Spleen (tissue), 11 donors: Measurements from ENCODE around the gene ANKRD44. TPM values are rescaled to one million over a fixed set of nuclear protein-coding genes. Genes with fewer than 3 reads are reported as not detected.
A peak's percentile ranks its signal among the peaks of the same experiment; 100 is the strongest.
"Not testable (repeated sequence)": the region's sequence is repeated elsewhere in the genome, so short reads cannot be mapped to it uniquely, and the experiment has no call there.

ENCODE experiments used
- DNase-seq: peaks from one replicate; pipeline ENCODE4 v3.0.0-alpha.2; 2020
- H3K27ac ChIP-seq, 8 donors: fragments of 200-600 bp; sonication (generic) in 7 of 8; 1 replicate in 4 of 8; 2 replicates in 4 of 8; pipeline versions ENCODE4 v1.5.0 to v1.8.0; 2016 to 2021; ENCODE audit warnings: inconsistent platforms in 4 of 8, mild to moderate bottlenecking in 4 of 8, moderate library complexity in 1 of 8
- H3K27me3 ChIP-seq, 7 donors: fragments of 200-600 bp; sonication (generic) in 6 of 7; replicated peaks in 1 of 7; 1 replicate in 4 of 7; 2 replicates in 3 of 7; pipeline versions ENCODE4 v1.5.0 to v1.8.0; 2016 to 2021; ENCODE audit warnings: inconsistent platforms in 3 of 7, mild to moderate bottlenecking in 1 of 7
- H3K36me3 ChIP-seq, 6 donors: fragments of 200-600 bp; sonication (generic) in 5 of 6; 1 replicate in 4 of 6; 2 replicates in 2 of 6; pipeline versions ENCODE4 v1.5.0 to v1.8.0; 2016 to 2021; ENCODE audit warnings: inconsistent platforms in 2 of 6
- H3K4me1 ChIP-seq, 6 donors: fragments of 200-600 bp; sonication (generic) in 5 of 6; 1 replicate in 3 of 6; 2 replicates in 3 of 6; pipeline versions ENCODE4 v1.5.0 to v1.8.0; 2016 to 2021; ENCODE audit warnings: inconsistent platforms in 3 of 6
- H3K4me3 ChIP-seq, 8 donors: fragments of 200-600 bp; sonication (generic) in 7 of 8; 1 replicate in 4 of 8; 2 replicates in 4 of 8; pipeline versions ENCODE4 v1.5.0 to v1.8.0; 2016 to 2021; ENCODE audit warnings: inconsistent platforms in 4 of 8, mild to moderate bottlenecking in 4 of 8, moderate library complexity in 2 of 8
- H3K9me3 ChIP-seq, 8 donors: fragments of 200-600 bp; sonication (generic) in 7 of 8; 1 replicate in 4 of 8; 2 replicates in 4 of 8; pipeline versions ENCODE4 v1.5.0 to v1.8.0; 2016 to 2021; ENCODE audit warnings: inconsistent platforms in 4 of 8
- POLR2A ChIP-seq, 3 donors: fragments of 450-650 bp; IDR thresholded peaks; one replicate each; pipeline ENCODE4 v1.5.1; 2017; ENCODE audit warnings: antibody characterized with exemption in 3 of 3, mild to moderate bottlenecking in 1 of 3
- POLR2AphosphoS5 ChIP-seq, 3 donors: sonication (generic); formaldehyde crosslinking; IDR thresholded peaks; one replicate each; pipeline ENCODE4 v1.5.1; 2017; ENCODE audit warnings: antibody characterized with exemption in 3 of 3
- WGBS, 5 donors: extraction: QIAGEN DNeasy Blood & Tissue Kit in 3 of 5; methylation state at CpG; one replicate each; pipeline versions ENCODE4 v1.1.5 to v1.1.7; 2013 to 2018; 5-methylcytosine and 5-hydroxymethylcytosine counted together
- intact Hi-C: fragments of 100-400 bp; cut with DNase I; formaldehyde crosslinking; loops from one replicate; pipeline ENCODE4 v1.15.0; 2023; ENCODE audit warnings: low total_unique reads
- polyA plus RNA-seq, 3 donors: library from polyadenylated mRNA; stranded (reverse); fragments of 200-250 nt; gene quantifications; one replicate each; pipeline ENCODE4 v1.2.1, GENCODE V29; 2013
- total RNA-seq, 7 donors: library from RNA; depleted of rRNA in 3 of 7; stranded (reverse); fragments of >200 nt in 3 of 7; fragmentation: NEBNext Ultra II Directional in 4 of 7; extraction: Animal tissue kit (Norgen Biotek cat#: 25700) in 4 of 7; gene quantifications; one replicate each; pipeline versions ENCODE4 v1.1.0 to v1.2.1, GENCODE V29; 2016 to 2021
- TF ChIP-seq, protein P1 (sequence below), 11 experiments: fragments of 200-600 bp in 7 of 11; fragments of 450-650 bp in 4 of 11; sonication (generic) in 4 of 11; IDR thresholded peaks in 8 of 11; conservative IDR thresholded peaks in 3 of 11; 1 replicate in 7 of 11; 2 replicates in 4 of 11; pipeline versions ENCODE4 v1.4.0 to v1.8.0; 2016 to 2021; ENCODE audit warnings: antibody characterized with exemption in 11 of 11, inconsistent platforms in 4 of 11, mild to moderate bottlenecking in 1 of 11
- donor health status: healthy with polysubstance abuse.
- donor health status: DM: no; HTN: no; CAD: no; lungs with moderate emphysema.
- donor health status: DM: no; HTN: no; CAD: no.
- donor health status: Bipolar disorder and iron deficiency.
- donor health status: healthy.
- donor health status: DM: no; HTN: no; CAD: no.
- donor health status: DM: yes; HTN: yes; CAD: no.

The ANKRD44 gene
- total and polyA plus RNA-seq, 10 donors = 16.0 to 183 (median 140) TPM

DNA sequence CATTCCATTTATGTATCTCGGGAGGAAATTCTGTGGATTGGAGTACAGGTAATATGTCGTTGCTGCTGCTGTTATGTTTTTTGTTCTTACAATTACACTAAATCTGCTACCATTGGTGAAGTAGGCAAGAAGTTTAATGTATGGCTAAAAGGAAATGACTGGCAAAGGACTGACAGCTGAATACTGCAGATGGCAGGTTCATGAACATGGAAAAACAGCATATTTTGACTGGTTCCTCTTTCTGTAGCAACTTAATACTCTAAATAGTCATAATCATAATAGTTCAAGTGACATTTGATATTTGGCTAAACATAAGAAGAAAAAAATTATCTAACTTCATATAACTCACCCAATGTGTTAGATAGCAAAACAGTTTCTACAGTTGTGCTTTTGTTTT, 299.6 kb downstream of the ANKRD44 start:
- intact Hi-C loops = no loop called here
- no peak for TF ChIP-seq POLR2A (IDR thresholded peaks at IDR 0.05)
- TF ChIP-seq POLR2AphosphoS5 (IDR thresholded peaks at IDR 0.05) = no peak
- TF ChIP-seq, protein P1, sequence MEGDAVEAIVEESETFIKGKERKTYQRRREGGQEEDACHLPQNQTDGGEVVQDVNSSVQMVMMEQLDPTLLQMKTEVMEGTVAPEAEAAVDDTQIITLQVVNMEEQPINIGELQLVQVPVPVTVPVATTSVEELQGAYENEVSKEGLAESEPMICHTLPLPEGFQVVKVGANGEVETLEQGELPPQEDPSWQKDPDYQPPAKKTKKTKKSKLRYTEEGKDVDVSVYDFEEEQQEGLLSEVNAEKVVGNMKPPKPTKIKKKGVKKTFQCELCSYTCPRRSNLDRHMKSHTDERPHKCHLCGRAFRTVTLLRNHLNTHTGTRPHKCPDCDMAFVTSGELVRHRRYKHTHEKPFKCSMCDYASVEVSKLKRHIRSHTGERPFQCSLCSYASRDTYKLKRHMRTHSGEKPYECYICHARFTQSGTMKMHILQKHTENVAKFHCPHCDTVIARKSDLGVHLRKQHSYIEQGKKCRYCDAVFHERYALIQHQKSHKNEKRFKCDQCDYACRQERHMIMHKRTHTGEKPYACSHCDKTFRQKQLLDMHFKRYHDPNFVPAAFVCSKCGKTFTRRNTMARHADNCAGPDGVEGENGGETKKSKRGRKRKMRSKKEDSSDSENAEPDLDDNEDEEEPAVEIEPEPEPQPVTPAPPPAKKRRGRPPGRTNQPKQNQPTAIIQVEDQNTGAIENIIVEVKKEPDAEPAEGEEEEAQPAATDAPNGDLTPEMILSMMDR (IDR thresholded peaks at IDR 0.05 in 8 of 11, conservative IDR thresholded peaks at IDR 0.05 in 3 of 11) = no peak
- H3K4me1 ChIP-seq = peaks cover 0 to 11% (median 0%) of the 10 kb centered on the region in 6 donors
- peaks cover 0 to 97% (median 47%) of the 10 kb centered on the region in 6 donors for H3K36me3 ChIP-seq
- H3K27ac ChIP-seq = no peak overlapping the region
- H3K4me3 ChIP-seq = no peak overlapping the region
- WGBS, 5 donors = 58 to 69% (median 66%) methylated on average over 2 of the region's 2 CpGs
- H3K27me3 ChIP-seq = no peaks in the 10 kb centered on the region
- no peak for DNase-seq
- H3K9me3 ChIP-seq = no peaks in the 10 kb centered on the region

DNA sequence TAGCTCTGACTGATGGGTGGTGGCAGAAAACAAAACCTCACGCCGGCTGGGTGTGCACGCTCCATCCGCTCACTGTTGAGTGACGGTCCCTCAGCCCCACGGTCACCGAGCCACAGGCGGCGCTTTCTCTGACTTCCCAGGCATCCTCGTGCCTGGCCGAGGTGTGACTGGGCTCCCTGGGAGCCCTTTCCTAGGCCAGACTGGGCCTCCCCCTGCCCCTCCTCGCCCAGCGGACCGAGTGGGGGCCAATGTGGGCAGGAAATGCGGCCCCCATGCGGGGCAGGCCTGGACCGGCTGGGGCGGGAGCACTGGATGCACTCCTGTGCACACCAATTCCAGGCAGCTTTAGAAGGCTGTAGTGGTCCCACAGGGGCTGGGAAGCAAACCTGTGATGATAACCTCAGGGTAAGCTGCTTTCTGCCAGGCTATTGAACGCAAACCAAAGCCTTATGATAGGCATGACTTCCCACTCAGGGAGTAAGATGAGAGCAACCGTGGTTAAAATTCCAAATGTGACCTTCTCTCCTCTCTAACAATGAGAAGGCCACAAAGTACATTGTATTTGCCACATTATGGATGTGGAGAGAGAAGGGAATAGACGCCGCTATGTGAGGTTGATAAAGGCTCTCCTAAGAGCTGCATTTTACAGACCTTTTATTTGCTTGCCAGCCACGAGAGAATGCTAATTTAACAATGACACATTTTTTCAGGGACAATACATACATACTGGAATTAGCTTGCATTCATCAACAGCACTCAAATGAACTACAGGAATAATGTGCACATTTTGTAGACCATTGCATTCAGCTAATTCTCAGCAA, 300.2 kb downstream of the ANKRD44 start:
- 89 to 93% (median 91%) methylated on average over 21 to 23 of the region's 23 CpGs for WGBS, 5 donors
- H3K27ac ChIP-seq = no peak overlapping the region
- intact Hi-C loops = no loop called here
- TF ChIP-seq POLR2A (IDR thresholded peaks at IDR 0.05) (no peak), POLR2AphosphoS5 (IDR thresholded peaks at IDR 0.05) (peak in 2 of 3 donors; percentile 32 to 63)
- peaks cover 2 to 97% (median 53%) of the 10 kb centered on the region in 6 donors for H3K36me3 ChIP-seq
- no peak for DNase-seq
- H3K27me3 ChIP-seq = no peaks in the 10 kb centered on the region
- H3K9me3 ChIP-seq = no peaks in the 10 kb centered on the region
- H3K4me3 ChIP-seq = no peak overlapping the region
- H3K4me1 ChIP-seq = peaks cover 0 to 11% (median 0%) of the 10 kb centered on the region in 6 donors

DNA sequence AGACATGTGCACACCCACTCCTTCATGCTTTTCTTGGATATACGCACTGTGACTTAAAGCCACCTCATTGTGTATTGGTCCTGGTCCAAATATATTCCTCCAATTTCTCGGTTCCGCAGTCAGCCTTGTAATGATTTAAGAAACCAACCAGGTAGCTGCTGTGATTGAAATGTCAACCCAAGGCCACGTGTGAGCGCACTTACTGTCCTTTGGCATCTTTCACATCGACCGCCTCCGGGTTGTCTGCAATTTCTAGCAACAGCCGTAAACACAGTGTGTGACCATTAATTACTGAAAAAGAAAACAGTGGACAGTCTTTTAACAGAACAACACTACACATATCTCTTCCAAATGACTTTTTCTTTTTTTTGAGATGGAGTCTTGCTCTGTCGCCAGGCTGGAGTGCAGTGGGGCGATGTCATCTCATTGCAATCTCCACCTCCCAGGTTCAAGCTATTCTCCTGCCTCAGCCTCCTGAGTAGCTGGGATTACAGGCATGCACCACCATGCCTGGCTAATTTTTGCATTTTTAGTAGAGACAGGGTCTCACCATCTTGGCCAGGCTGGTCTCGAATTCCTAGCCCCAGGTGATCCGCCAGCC, 301.7 kb downstream of the ANKRD44 start:
- DNase-seq, H3K4me3 ChIP-seq, H3K27me3 ChIP-seq, H3K9me3 ChIP-seq, H3K27ac ChIP-seq, intact Hi-C loops: not testable (repeated sequence)
- 96 to 97% (median 96%) methylated on average over 13 of the region's 13 CpGs for WGBS, 5 donors
- Histone ChIP-seq H3K36me3 (peaks cover 2 to 97% (median 55%) of the 10 kb centered on the region in 6 donors), H3K4me1 (peaks cover 0 to 11% (median 0%) of the 10 kb centered on the region in 6 donors)

DNA sequence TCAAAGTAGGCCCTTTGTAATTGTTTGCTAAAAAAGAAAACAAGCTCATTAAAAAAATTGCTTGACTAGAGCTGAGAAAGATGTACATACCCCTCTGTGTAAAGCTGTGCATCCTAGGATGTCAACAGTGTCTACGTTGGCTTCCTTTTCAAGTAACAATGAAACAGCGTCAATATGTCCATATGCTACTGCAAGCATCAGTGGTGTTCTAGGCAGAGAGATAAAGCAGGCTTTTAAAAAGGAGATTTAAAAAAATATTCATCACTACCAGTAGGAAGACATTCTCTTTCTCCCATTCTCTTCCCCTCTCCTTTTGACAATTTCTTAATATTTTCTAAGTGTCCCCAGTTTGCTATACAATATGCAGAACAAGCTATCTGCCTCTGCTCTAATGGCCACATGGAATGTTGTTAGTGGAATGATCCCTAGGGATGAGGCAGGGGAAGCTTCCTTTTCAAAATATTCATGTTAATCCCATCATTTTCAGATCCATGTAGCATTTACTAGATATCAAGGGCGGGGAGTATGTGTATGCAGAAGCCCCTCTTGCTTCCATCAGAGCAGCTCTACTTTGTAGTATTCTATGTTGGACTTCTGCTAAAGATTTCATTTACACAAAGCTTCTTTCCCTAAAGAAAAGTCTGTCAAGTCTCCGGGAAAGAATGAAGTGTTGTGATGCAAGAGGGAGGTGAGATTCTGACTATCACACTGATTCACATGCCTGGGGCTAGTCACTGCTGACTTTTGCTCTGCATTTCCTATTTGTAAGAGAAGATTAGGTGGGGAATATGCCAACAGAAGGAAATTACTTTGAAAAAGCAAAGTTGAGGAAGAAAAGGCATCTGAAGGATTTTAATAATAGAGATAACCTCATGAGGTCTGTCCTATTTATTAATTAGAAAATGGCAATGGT, 302.6 kb downstream of the ANKRD44 start:
- Histone ChIP-seq H3K36me3 (peaks cover 2 to 97% (median 59%) of the 10 kb centered on the region in 6 donors), H3K9me3 (no peaks in the 10 kb centered on the region), H3K4me3 (no peak overlapping the region), H3K4me1 (peaks cover 0 to 11% (median 0%) of the 10 kb centered on the region in 6 donors), H3K27ac (no peak overlapping the region), H3K27me3 (no peaks in the 10 kb centered on the region)
- intact Hi-C loops = no loop called here
- no peak for TF ChIP-seq POLR2AphosphoS5 (IDR thresholded peaks at IDR 0.05)
- TF ChIP-seq, protein P1 (IDR thresholded peaks at IDR 0.05 in 8 of 11, conservative IDR thresholded peaks at IDR 0.05 in 3 of 11) = no peak
- WGBS, 5 donors = 69 to 89% (median 71%) methylated on average over 4 of the region's 4 CpGs
- no peak for DNase-seq
